ENCODE data around the gene SPSB2. TPM values are rescaled to one million over a fixed set of nuclear protein-coding genes. Genes with fewer than 3 reads are reported as not detected.
"Not testable (repeated sequence)": the region's sequence is repeated elsewhere in the genome, so short reads cannot be mapped to it uniquely, and the experiment has no call there.

SPSB2 gene, protein sequence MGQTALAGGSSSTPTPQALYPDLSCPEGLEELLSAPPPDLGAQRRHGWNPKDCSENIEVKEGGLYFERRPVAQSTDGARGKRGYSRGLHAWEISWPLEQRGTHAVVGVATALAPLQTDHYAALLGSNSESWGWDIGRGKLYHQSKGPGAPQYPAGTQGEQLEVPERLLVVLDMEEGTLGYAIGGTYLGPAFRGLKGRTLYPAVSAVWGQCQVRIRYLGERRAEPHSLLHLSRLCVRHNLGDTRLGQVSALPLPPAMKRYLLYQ
- total RNA-seq, result 12.3 TPM

DNA sequence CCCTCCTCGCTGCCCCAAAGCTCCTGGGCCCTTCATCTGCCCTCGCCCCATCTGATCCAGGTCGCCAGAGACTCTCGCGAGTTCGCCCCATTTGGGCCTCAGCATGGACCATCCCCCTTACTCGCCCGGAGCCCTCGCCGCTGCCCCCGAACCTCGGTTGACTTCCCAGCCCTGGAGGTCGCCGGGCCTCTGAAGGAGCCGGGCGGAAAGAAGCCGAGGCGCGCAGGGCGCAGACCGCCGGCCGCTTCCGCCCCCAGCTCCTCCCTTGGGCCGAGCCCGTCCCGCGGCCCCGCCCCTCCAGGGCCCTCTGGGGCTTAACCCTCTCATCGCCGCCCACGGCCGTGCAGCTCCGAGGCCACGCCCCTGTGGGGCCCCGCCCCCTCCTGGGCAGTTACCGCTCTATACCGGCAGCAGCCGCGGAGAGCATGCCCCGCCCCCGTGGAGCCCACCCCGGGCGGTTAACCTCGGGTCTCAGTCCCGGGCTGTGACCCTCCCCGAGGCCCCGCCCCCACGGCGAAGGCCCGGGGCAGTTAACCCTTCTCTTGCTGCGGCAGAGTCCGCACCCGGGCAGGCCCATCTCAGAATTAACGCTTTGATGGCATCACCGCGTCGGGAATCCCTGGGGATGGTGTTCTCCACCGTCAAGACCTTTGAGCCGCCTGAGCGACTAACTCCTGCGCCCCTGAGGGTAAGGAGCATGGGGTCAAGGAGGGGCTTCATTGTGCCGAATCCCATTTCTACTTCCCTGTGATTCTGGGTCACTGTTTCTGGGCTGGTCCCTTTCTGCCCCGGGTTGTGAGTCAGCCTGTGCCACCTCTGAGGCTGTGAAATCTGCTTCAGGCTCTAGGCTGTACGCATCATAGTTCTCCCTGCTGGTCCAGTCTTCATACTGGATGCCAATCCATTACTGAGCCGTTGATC is at the start of gene SPSB2:
TSS of gene SPSB2 (minus strand) at position 210 of the 921 bp plus-strand sequence. CDS start 402 bp downstream, outside the sequence.
- intact Hi-C loops (cut with DNase I), result no loop called here
- ATAC-seq, result peak; percentile 95
- DNase-seq (ENCODE audit: low spot score), result peak; percentile 99

GRCh38 chr12:6921996-6922946 is 49.2 kb upstream of the SPSB2 start:
- DNase-seq (ENCODE audit: low spot score) (no peak), ATAC-seq (no peak)
- intact Hi-C loops (cut with DNase I), result no loop called here

- DNase-seq (ENCODE audit: low spot score) (no peak), ATAC-seq (no peak)
- intact Hi-C loops (cut with DNase I), result no loop called here
Observed at GRCh38 chr12:6921539-6921938, 48.4 kb upstream of the SPSB2 start.

- ATAC-seq (no peak), DNase-seq (ENCODE audit: low spot score) (no peak)
- intact Hi-C loops (cut with DNase I), result no loop called here
Observed at GRCh38 chr12:6919588-6919987, 46.5 kb upstream of the SPSB2 start.

DNA sequence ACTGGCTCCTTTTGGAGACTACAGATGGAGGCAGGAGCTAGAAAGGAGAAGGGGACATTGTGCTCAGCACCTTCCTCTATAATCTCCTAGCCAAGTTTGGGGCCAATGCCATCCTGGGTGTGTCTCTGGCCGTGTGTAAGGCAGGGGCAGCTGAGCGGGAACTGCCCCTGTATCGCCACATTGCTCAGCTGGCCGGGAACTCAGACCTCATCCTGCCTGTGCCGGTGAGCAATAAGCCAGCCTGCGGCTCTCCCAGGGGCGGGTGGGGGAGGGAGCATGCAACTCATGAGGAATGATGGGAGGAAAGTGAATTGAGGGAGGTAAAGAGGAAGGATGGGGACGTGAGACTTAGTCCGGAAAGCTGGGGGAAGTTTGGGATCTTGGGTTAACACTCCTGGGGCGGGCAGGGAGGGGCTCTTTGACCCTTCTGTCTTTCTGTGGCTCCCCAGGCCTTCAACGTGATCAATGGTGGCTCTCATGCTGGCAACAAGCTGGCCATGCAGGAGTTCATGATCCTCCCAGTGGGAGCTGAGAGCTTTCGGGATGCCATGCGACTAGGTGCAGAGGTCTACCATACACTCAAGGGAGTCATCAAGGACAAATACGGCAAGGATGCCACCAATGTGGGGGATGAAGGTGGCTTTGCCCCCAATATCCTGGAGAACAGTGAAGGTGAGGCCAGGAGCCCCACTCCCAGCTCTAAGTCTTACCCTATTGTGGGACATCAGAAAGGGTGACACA is 44.6 kb upstream of the SPSB2 start:
- no peak for ATAC-seq
- no peak for DNase-seq (ENCODE audit: low spot score)
- intact Hi-C loops (cut with DNase I), result no loop called here

GRCh38 chr12:6916426-6917200 is 43.5 kb upstream of the SPSB2 start:
- ATAC-seq (no peak), DNase-seq (ENCODE audit: low spot score) (no peak)
- intact Hi-C loops (cut with DNase I), result no loop called here

GRCh38 chr12:6915789-6916285 is 42.7 kb upstream of the SPSB2 start:
- no peak for DNase-seq (ENCODE audit: low spot score)
- intact Hi-C loops (cut with DNase I), result no loop called here
- no peak for ATAC-seq

DNA sequence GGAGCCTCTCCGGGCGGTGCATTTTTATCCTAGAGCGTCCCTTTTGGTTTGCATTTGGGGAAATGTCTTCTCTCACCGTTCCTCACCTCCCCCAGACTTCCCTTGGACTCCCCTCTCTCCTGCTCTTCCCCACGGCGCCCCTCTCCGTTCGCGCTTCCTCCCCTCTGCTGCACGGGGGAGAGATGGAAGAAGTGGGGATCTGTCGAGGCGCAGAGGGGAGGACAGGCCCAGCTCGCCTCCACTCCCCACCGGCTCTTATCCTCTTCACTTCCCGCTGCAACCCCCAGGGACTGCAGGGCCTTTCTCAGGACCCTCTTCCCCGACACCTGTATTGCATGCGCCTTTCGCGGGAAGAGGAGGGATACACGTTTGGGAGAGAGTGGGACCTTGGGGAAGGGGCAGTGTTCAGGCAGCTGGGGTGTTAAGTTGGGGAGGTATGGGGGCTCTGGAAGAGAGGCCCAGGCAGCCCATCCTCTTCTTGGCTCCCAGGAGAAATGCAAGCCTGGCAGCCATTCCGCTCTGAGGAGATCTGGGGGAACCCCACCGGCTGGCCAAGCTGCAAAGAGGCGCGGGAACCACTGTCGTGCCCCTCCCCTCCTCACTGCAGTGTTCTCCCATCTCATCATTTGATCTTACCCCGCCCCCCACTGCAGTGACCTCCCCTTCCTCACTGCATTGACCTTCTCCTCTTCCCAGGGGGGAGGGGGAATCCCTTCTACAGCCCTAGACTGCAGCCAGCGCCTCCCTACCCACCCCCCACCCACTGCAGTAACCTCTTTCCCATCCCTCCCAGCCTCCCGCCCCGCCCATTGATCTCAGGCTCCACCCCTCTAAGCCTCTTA is 42.1 kb upstream of the SPSB2 start:
- DNase-seq (ENCODE audit: low spot score) (no peak), ATAC-seq (peak; percentile 21)
- intact Hi-C loops (cut with DNase I), result no loop called here

GRCh38 chr12:6914246-6914946 is 41.3 kb upstream of the SPSB2 start, which contains the start of gene ENO2:
Gene ENO2 (plus strand): TSS chr12:6914580. CDS start chr12:6915833, 1,253 bp downstream.
- intact Hi-C loops (cut with DNase I), result no loop called here
- DNase-seq (ENCODE audit: low spot score), result peak; percentile 89
- peak; percentile 90 for ATAC-seq

DNA sequence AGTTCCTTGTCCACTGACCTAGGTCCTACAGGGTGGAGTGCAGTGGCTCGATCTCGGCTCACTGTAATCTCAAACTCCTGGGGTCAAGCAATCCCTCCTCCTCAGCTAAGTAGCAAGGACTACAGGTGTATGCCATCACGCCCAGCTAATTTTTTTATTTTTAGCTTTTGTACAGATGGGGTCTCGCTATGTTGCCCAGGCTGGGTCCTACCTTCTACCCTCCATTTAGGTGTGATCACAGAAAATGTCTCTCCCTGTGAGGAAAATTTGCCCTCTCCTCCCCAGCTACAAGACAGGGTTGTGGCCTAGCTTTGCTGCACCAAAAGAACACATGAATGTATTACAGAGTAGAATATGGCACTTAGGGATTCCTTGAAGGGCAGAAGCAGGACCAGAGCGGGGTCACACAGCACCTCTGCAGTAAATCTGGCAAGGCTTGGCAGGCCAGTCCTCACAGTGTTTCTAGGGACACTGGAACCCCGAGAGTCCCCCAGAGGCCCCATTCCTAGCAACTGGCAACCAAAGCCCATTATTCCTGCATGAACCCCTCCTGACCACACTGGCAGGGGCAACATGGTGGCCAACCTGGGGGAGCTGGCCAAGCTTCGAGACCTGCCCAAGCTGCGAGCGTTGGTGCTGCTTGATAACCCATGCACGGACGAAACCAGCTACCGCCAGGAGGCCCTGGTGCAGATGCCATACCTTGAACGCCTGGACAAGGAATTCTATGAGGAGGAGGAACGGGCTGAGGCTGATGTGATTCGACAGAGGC is 39.2 kb upstream of the SPSB2 start:
- ATAC-seq, result no peak
- no peak for DNase-seq (ENCODE audit: low spot score)
- intact Hi-C loops (cut with DNase I), result no loop called here

DNA sequence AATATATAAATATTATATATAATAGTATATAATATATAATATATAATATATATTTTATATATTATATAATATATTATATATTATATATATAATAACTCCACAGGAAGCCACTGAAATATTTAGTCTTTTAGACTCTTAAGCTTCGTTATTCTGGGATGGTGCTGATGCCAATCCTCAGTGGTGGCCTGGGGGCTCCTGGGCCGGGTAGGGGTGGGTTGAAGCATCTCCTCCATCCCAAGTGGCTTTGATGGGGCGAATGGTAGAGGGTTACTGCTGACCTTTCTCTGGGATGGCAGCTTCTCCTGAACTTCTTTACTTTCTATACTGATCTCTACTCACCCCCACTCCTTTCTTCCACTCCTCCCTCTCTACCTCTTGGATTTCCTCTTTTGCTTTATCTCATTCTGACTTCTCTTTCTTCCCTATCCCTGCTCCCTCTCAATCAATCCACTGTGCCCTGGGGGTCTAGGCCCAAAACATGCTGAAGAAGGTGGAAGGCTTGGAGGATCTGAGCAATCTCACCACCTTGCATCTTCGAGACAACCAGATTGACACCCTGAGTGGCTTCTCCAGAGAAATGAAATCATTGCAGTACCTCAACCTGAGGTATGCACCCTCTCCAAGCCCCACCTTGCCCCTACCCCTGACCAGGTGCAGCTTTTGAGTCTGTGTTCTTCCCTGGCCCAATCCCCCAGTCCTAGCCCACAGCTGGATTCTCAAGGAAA is 36.5 kb upstream of the SPSB2 start:
- intact Hi-C loops (cut with DNase I), result no loop called here
- no peak for ATAC-seq
- DNase-seq (ENCODE audit: low spot score), result no peak

- ATAC-seq; DNase-seq (ENCODE audit: low spot score); intact Hi-C loops (cut with DNase I): not testable (repeated sequence)
Observed at GRCh38 chr12:6908141-6908540, 35.0 kb upstream of the SPSB2 start.

GRCh38 chr12:6905414-6906040 is 32.4 kb upstream of the SPSB2 start:
- no peak for DNase-seq (ENCODE audit: low spot score)
- ATAC-seq, result no peak
- intact Hi-C loops (cut with DNase I), result no loop called here
